K562 (cell line): Measurements from ENCODE around the gene RHNO1. TPM values are rescaled to one million over a fixed set of nuclear protein-coding genes. Genes with fewer than 3 reads are reported as not detected.

Source experiments
- CBX2 ChIP-seq: fragments of 200-600 bp; sonication (generic); IDR thresholded peaks from one replicate; pipeline ENCODE4 v1.6.1; 2012; ENCODE audit warnings: mild to moderate bottlenecking, low read length, inconsistent platforms; ENCODE audit not compliant: insufficient read depth, poor library complexity, severe bottlenecking
- CREB1 ChIP-seq, 2 experiments: sonication (generic) in 1 of 2; formaldehyde crosslinking in 1 of 2; IDR thresholded peaks; 2 replicates each; pipeline versions ENCODE4 v1.6.1 to v1.8.0; 2012 to 2022; ENCODE audit warnings: inconsistent platforms in 1 of 2, mild to moderate bottlenecking in 1 of 2, missing genetic modification reagents in 1 of 2, moderate library complexity in 1 of 2
- CXXC5 ChIP-seq: fragments of 250-450 bp; sonication (Bioruptor Pico); IDR thresholded peaks from 2 replicates; pipeline ENCODE4 v1.8.0; 2022; ENCODE audit warnings: inconsistent platforms, mild to moderate bottlenecking, moderate library complexity
- HMGN3 ChIP-seq: IDR thresholded peaks from 2 replicates; pipeline ENCODE4 v1.6.1; 2011; ENCODE audit warnings: borderline replicate concordance, low read depth, mild to moderate bottlenecking, mixed read lengths, low read length; ENCODE audit not compliant: insufficient read length; ENCODE audit errors: extremely low read depth
- MEIS2 ChIP-seq: fragments of 450-650 bp; IDR thresholded peaks from 2 replicates; pipeline ENCODE4 v1.6.1; 2014; ENCODE audit warnings: mild to moderate bottlenecking; ENCODE audit not compliant: partially characterized antibody
- NR2F6 ChIP-seq: fragments of 450-650 bp; formaldehyde crosslinking; IDR thresholded peaks from 2 replicates; pipeline ENCODE4 v1.4.0; 2020; ENCODE audit warnings: mild to moderate bottlenecking
- PHB2 ChIP-seq: fragments of 450-650 bp; IDR thresholded peaks from 2 replicates; pipeline ENCODE4 v1.6.1; 2017; ENCODE audit warnings: low read depth
- RBM15 ChIP-seq: fragments of 200-400 bp; formaldehyde crosslinking; IDR thresholded peaks from 2 replicates; pipeline ENCODE4 v1.6.1; 2018; ENCODE audit warnings: mild to moderate bottlenecking, low read length, moderate library complexity; ENCODE audit not compliant: insufficient read depth
- polyA plus RNA-seq, 8 experiments: library from polyadenylated mRNA; depleted of rRNA in 4 of 8; stranded (reverse) in 5 of 8; unstranded in 3 of 8; fragments of >200 nt; fragmentation: Nextera tagmentation in 2 of 8; fragmentation: Illumina TruSeq in 1 of 8; extraction: Ambion mirVana in 2 of 8; extraction: Trizol in 1 of 8; gene quantifications; 2 replicates each; pipeline versions ENCODE4 v1.2.1 to v1.2.3, GENCODE V29; 2011 to 2014; ENCODE audit warnings: inconsistent platforms in 1 of 8, missing spikeins in 1 of 8
- total RNA-seq, 7 experiments: library from RNA; depleted of rRNA in 6 of 7; stranded (reverse); fragments of >200 nt in 6 of 7; fragmentation: Illumina TruSeq in 2 of 7; extraction: Trizol in 2 of 7; gene quantifications; 2 replicates each; pipeline versions ENCODE4 v1.2.1 to v1.2.3, GENCODE V29; 2011 to 2021; ENCODE audit warnings: low replicate concordance in 1 of 7
- TF ChIP-seq, protein P1 (sequence below), 2 experiments: IDR thresholded peaks; 2 replicates each; pipeline ENCODE4 v1.6.1; 2011; ENCODE audit warnings: borderline replicate concordance in 1 of 2, control low read depth in 1 of 2, low read depth in 1 of 2, low read length in 1 of 2, mild to moderate bottlenecking in 1 of 2, mixed read lengths in 1 of 2, moderate library complexity in 1 of 2; ENCODE audit not compliant: insufficient read depth in 1 of 2, insufficient read length in 1 of 2, poor library complexity in 1 of 2, severe bottlenecking in 1 of 2; ENCODE audit errors: extremely low read depth in 1 of 2
- TF ChIP-seq, protein P2 (sequence below): fragments of 450-650 bp; IDR thresholded peaks from 2 replicates; pipeline ENCODE4 v1.6.1; 2016; ENCODE audit warnings: mild to moderate bottlenecking, moderate library complexity
- TF ChIP-seq, protein P3 (sequence below): sonication (generic); formaldehyde crosslinking; IDR thresholded peaks from 2 replicates; pipeline ENCODE4 v1.9.0; 2022; ENCODE audit warnings: mild to moderate bottlenecking, missing genetic modification reagents

RHNO1 gene
- total and polyA plus RNA-seq, 9 of the 15 experiments (the other 6 are each of a cell fraction or from before 2014, with no cell fraction given), result 20.8 to 62.7 (median 28.8) TPM

DNA sequence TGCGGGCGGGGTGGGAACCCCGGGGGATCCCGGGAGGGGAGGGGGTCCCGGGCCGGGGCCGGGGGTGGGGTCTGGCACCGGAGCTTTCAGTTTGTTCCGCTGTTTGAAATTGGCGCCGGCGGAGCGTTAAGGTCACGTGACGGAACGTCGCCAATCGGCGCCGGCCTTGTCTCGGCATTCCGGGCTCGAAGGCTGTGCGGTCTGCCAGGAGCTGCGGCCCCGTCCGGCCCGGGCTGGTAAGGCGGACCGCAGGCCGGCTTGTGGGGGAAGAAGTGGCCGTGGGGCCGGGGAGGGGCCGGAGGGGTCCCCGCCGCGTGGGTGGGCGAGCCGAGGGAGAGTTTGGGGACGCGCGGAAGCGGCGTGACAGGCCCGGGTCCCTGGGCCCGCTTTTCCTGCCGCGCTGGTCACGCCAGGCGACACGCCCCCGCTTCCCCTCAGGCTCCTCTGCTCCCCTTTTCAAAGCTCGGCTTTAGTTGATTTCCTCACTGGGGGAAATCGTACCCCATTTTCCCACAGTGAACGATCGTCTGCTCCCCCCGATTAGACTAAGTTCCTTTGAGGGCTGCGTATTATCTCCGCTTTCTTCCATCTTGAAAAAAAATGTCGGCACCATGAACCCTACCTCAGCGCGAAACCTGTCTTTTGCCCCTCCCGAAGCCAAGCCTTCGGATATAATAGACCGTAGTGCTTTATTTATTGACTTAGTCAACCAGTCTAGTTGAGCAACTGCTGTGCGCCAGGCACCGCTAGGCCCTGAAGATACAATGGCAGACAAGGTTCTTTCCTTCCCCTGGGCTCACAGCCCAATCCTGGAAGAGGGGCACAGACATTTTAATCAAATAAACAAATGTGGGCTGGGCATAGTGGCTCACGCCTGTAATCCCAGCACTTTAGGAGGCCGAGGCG lies at the start of gene RHNO1, which contains the start of gene FOXM1 (continued):
- TF ChIP-seq, protein P1, sequence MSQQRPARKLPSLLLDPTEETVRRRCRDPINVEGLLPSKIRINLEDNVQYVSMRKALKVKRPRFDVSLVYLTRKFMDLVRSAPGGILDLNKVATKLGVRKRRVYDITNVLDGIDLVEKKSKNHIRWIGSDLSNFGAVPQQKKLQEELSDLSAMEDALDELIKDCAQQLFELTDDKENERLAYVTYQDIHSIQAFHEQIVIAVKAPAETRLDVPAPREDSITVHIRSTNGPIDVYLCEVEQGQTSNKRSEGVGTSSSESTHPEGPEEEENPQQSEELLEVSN (IDR thresholded peaks at IDR 0.05; ENCODE audit: borderline replicate concordance in 1 of 2, extremely low read depth in 1 of 2, insufficient read depth in 1 of 2, insufficient read length in 1 of 2, low read depth in 1 of 2, low read length in 1 of 2, poor library complexity in 1 of 2, severe bottlenecking in 1 of 2), result peak; percentile 12 to 57
- TF ChIP-seq MEIS2 (no peak), RBM15 (no peak), HMGN3 (no peak), NR2F6 (CRISPR knock-in tag) (no peak), CBX2 (no peak), CREB1 (IDR thresholded peaks at IDR 0.05) (0 out of 2 replicates have a peak, but pooled peaks have one; percentile 25), CREB1 (CRISPR knock-in tag; IDR thresholded peaks at IDR 0.05) (peak; percentile 39; the same call in 1 of the 2 replicates), CXXC5 (CRISPR knock-in tag) (peak; percentile 74), PHB2 (no peak)
- TF ChIP-seq, protein P2, sequence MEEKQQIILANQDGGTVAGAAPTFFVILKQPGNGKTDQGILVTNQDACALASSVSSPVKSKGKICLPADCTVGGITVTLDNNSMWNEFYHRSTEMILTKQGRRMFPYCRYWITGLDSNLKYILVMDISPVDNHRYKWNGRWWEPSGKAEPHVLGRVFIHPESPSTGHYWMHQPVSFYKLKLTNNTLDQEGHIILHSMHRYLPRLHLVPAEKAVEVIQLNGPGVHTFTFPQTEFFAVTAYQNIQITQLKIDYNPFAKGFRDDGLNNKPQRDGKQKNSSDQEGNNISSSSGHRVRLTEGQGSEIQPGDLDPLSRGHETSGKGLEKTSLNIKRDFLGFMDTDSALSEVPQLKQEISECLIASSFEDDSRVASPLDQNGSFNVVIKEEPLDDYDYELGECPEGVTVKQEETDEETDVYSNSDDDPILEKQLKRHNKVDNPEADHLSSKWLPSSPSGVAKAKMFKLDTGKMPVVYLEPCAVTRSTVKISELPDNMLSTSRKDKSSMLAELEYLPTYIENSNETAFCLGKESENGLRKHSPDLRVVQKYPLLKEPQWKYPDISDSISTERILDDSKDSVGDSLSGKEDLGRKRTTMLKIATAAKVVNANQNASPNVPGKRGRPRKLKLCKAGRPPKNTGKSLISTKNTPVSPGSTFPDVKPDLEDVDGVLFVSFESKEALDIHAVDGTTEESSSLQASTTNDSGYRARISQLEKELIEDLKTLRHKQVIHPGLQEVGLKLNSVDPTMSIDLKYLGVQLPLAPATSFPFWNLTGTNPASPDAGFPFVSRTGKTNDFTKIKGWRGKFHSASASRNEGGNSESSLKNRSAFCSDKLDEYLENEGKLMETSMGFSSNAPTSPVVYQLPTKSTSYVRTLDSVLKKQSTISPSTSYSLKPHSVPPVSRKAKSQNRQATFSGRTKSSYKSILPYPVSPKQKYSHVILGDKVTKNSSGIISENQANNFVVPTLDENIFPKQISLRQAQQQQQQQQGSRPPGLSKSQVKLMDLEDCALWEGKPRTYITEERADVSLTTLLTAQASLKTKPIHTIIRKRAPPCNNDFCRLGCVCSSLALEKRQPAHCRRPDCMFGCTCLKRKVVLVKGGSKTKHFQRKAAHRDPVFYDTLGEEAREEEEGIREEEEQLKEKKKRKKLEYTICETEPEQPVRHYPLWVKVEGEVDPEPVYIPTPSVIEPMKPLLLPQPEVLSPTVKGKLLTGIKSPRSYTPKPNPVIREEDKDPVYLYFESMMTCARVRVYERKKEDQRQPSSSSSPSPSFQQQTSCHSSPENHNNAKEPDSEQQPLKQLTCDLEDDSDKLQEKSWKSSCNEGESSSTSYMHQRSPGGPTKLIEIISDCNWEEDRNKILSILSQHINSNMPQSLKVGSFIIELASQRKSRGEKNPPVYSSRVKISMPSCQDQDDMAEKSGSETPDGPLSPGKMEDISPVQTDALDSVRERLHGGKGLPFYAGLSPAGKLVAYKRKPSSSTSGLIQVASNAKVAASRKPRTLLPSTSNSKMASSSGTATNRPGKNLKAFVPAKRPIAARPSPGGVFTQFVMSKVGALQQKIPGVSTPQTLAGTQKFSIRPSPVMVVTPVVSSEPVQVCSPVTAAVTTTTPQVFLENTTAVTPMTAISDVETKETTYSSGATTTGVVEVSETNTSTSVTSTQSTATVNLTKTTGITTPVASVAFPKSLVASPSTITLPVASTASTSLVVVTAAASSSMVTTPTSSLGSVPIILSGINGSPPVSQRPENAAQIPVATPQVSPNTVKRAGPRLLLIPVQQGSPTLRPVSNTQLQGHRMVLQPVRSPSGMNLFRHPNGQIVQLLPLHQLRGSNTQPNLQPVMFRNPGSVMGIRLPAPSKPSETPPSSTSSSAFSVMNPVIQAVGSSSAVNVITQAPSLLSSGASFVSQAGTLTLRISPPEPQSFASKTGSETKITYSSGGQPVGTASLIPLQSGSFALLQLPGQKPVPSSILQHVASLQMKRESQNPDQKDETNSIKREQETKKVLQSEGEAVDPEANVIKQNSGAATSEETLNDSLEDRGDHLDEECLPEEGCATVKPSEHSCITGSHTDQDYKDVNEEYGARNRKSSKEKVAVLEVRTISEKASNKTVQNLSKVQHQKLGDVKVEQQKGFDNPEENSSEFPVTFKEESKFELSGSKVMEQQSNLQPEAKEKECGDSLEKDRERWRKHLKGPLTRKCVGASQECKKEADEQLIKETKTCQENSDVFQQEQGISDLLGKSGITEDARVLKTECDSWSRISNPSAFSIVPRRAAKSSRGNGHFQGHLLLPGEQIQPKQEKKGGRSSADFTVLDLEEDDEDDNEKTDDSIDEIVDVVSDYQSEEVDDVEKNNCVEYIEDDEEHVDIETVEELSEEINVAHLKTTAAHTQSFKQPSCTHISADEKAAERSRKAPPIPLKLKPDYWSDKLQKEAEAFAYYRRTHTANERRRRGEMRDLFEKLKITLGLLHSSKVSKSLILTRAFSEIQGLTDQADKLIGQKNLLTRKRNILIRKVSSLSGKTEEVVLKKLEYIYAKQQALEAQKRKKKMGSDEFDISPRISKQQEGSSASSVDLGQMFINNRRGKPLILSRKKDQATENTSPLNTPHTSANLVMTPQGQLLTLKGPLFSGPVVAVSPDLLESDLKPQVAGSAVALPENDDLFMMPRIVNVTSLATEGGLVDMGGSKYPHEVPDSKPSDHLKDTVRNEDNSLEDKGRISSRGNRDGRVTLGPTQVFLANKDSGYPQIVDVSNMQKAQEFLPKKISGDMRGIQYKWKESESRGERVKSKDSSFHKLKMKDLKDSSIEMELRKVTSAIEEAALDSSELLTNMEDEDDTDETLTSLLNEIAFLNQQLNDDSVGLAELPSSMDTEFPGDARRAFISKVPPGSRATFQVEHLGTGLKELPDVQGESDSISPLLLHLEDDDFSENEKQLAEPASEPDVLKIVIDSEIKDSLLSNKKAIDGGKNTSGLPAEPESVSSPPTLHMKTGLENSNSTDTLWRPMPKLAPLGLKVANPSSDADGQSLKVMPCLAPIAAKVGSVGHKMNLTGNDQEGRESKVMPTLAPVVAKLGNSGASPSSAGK, result peak; percentile 59
- TF ChIP-seq, protein P3, sequence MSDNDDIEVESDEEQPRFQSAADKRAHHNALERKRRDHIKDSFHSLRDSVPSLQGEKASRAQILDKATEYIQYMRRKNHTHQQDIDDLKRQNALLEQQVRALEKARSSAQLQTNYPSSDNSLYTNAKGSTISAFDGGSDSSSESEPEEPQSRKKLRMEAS (CRISPR knock-in tag), result peak; percentile 35
